Raji (cell line): ENCODE results near the gene WFDC12.

Source experiments
- POLR2A ChIP-seq: IDR thresholded peaks from 2 replicates; pipeline ENCODE4 v1.6.1; 2011; ENCODE audit warnings: low read depth, low read length, control low read depth; ENCODE audit not compliant: insufficient read depth

The WFDC12 gene

DNA sequence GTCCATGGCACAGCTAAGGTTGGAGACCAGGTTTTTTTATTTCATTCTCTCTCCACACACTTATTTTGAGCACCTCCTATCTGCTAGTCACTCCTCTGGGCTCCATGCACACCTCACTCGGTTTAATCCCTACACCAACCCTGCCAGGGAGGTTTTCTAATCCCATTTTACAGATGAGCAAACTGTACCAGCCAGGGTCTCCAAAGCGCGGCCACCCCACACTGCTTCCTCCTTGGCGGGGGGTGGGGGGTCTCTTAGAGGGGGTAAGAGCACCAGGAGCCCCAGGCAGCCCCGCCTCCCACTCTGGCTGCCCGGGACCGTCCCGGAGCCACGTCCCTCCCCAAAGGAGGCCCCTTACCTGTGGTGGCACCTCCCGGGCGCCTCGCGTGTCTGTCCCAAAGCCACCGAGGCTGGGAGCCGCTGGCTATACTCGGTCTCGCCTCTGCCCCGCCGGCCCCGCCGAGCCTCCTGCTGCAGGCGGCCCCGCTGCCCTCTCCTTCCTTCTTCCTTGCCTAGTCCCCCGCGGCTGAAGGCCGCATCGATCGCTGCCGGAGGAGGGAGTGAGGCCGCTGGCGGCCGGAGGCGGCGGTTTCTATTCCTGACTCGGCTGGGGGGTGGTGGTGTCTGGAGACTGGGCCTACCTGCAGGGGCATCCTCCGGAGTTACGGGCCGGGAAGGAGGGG, 23.6 kb downstream of the WFDC12 start, which contains the start of gene KCNS1:
KCNS1 (minus strand) TSS at position 565 of the 683 bp plus-strand sequence. CDS start 1,891 bp downstream, outside the sequence.
- TF ChIP-seq POLR2A: no peak

DNA sequence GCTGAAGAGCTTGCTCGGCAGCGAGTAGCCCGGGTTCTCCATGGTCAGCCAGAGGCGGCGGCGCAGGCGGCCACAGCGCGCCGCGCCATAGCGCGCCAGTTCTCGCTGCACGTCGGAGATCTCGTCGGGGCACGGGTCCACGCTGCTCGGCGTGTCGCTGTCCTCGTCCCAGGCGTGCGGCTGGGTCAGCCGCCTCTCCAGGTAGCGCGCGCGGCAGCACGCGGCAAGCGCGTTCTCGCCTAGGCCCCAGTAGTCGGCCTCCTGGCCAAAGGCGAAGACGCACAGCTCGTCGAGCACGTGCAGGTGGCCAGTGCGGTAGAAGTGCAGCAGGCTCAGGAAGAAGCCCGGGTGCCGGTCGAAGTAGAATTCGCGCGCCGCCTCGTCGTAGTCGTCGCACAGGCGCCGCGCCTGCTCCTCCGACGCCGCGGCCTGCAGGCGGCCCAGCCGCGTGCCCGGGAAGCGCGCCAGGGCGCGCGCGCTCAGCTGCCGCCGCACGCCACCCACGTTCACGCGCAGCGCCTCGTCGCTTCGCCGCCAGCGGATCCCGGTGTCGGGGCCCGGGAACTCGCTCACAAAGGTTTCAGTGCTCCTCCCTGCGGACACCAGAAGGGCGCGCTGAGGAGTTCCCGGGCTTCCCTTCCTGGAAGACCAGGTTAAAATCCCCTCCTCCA, 26.0 kb downstream of the WFDC12 start:
- no peak for TF ChIP-seq POLR2A

DNA sequence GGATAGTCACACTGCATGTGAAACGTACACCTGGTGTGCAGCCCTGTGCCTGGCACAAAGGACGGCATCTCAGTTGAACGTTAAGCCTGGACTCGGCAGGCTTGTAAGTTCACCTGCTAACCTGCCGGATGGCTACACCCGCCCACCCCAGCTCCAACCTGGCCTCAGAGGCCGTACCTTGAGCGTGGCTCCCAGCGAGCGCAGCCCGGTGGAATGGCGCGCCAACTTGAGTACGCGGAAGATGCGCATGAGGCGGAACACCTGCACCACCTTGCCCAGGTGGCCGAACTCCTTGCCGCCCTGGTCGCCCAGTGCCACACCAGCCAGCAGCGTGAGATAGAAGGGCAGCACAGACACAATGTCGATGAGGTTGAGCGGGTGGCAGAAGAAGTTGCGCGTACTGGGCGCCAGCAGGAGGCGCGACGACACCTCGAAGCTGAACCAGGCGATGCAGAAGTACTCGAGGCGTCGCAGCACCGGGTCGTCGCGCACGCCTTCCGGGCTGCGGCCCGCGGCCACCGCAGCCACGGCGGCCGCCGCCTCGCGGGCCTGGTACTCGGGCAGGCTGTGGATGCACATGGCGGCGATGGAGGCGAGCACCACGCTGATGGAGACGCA, 26.7 kb downstream of the WFDC12 start:
- no peak for TF ChIP-seq POLR2A

DNA sequence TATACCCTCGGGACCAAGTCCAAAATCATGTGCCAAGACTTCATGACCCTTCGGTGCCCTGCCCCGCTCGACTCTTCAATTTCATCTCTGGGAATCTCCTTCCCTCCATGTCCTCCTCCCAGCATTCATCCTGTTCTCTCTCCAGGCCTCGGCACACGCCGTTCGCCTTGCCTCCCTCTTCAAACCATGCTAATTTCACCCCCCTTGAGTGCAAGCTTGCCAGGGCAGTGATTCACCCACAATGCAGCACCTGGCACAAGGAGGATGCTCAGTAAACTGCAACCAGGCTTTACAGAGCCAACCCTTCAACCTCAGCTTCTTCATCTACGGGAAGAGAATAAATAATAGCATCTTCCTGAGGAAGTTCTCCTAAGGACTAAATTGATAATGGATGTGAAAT, 27.5 kb downstream of the WFDC12 start:
- TF ChIP-seq POLR2A: no peak

DNA sequence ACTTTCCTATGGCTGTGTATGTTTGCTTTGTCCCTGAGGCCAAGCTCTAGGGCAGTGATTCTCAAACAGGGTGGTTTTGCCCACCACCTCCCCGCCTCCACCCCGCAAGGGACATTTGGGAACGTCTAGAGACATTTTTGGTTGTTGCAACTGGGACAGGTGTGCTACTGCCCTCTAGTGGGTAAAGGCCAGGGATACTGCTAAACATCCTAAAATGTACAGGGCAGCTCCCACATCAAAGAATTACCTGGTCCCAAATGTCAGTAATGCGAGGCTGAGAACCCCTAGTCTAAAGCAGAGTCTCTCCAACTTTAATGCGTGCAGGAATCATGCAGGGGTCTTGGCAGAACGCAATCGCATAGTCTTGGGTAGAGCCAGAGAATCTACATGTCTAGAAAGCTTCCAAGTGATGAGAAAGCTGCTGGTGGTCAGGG, 28.4 kb downstream of the WFDC12 start:
- TF ChIP-seq POLR2A: no peak

DNA sequence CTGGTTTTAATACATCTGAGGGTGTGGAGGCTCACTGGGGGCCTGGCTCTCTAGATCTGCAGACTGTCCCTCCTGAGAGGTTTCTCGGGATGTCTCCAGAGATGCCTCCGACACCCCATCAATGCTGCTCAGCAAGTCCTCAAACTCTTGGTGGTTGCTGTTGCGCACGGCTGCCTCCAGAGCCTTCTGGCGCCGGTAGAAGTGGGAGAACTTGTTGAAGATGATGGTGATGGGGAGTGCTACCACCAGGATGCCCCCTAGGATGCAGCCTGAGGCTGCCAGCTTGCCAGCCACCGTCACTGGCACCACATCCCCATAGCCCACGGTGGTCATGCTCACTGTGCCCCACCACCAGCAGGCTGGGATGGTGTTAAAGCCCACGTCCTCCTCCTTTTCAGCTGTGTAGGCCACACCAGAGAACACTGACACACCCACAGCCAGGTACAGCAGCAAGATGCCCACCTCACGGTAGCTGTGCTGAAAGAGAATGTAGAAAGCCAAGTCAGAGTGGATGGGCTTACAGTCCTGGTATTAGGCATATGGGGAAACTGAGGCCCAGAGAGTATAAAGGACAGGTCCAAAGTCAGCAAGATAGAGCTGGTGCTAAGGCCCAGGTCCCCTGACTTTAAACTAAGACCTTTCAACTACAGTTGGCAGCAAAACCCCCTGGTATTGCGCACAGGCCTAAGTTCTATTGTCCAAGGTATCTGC, 29.2 kb downstream of the WFDC12 start:
- TF ChIP-seq POLR2A: no peak

DNA sequence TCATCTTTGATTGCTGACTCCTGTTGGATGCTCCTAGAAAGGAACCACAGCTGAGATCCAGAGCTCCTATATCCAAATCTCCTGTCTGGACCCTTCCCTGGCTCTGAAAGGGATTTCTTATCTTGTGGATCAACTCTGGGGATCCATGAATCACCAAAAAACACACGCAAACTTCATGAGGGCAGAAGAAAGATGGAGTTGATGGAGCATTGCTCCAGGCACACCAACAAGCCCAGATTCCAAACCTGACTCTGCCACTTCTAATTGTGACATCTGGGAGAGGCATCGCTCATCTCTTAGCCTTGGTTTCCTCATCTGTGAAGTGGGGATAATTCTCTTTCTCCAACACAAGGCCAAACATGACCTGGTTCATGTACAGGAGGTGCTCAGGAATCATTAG, 30.1 kb downstream of the WFDC12 start:
- no peak for TF ChIP-seq POLR2A

DNA sequence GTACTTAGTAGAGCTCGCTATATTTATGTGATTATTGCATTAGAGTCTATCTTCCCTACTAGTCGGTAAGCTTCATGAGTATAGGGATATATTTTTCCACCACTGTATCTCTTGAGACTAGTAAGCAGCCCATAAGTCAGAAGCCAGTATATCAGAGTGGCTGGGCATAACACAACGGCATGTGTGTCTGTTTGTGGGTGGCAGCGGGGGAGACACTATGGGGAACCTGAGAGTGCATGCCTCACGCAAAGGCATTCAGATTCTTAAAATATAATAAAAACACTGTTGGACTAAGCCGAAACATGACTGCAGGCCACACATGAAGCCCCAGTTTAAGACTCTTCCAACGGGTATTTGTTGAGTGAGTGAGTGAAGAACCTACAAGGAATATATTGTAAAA, 31.4 kb downstream of the WFDC12 start:
- TF ChIP-seq POLR2A: no peak

DNA sequence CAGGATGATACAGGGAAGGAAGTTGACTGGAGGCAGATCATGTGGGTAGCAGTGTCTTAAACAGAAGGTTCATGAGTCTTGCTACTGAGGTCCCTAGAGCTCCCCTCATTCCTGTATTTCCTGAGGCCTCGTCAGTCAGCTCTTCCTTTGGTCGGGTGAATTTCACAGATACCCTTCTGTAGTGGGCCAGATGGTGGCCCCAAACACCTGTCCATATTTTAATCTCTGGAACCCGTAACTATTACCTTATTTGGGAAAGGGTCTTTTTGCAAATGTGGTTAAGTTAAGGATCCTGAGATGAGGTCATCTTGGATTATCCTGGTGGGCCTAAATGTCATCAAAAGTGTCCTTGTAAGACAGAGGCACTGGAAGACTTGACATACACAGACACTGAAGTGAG, 32.9 kb downstream of the WFDC12 start:
- TF ChIP-seq POLR2A: no peak

DNA sequence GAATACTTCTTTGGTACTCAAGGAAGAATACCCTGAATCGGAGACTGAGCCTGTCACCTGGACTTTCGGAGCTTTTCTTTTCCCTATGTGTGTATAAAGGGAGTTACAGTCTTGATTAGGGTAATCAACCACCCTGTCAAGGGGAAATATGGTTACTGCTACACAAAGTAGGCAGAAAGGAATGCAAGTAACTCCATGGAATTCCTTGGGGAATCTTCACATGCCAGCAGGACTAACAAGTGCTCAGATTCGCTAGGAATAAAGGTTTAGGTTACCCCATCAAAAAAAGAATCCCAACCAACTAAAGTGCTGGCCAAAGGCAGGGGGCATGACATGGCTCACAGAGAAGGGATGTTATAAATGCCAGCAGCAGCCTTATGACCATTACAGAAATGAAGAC, 33.8 kb downstream of the WFDC12 start:
- no peak for TF ChIP-seq POLR2A

DNA sequence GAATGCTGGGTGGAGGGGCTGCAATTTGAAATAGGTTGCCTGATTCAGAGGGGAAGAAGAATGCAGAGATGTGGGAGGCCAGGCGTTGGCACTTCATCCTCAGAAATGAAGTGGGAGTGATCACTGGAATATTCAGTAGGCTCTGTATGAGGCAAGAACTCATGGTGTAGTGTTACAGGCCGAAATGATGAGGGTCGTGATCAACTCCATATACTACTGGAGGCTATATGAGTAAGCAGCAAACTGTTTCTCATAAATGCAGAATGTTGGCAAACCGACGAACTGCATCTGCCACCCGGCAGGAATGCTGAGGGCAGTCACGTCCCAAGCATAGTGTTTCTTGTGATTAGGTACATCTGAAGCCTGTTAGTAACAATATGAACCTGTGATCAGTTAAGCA, 36.0 kb downstream of the WFDC12 start:
- TF ChIP-seq POLR2A: no peak

DNA sequence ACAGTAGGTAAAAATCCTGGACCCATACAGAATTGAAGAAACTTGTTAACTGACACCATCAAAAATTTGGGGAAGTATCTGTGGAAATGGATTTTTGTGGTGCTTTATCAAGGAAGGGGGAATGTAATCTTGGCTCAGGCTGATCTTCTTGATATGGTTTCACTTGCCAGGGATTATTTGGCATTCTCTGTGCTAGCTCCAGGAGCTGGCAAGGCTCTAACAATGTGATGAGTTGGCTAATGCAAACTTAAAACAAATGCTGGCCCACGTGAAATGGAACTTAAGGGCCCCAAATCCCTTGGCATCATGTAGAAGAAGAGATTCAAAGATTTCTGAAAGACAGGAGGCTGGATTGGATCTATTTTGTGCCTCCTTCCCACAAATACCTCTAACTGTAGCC, 36.5 kb downstream of the WFDC12 start:
- no peak for TF ChIP-seq POLR2A

DNA sequence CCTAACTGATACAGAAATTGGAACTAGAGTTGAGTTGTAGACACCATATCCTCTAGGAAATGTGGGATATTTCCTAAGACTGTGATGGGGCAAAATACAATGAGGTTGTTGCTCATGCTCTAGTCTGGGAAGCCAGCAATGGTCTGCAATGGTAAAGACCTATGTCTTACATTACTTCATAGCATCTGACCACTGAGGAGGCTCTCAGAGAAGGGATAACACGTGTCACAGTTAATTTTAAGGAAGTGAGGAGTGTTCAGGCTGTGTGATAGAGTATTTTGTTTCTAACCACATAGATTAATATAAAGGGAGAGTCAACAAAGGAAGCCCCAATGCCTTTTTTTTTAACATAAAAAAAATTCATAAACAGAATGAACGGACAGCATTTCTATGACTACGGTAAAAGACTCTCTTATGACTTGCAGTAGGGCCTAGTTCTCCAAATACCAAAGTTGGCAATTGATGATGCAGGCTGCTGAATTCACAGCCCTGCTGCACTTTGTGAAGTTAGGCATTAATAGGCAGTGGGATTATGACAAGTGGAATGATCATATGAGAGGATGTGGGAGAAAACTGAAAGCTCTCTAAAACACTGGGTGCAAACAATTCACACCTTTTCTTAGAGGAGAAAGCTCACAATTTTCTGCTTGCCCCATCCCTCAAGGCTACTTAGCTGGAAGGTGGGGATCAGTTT, 37.0 kb downstream of the WFDC12 start:
- TF ChIP-seq POLR2A: no peak

DNA sequence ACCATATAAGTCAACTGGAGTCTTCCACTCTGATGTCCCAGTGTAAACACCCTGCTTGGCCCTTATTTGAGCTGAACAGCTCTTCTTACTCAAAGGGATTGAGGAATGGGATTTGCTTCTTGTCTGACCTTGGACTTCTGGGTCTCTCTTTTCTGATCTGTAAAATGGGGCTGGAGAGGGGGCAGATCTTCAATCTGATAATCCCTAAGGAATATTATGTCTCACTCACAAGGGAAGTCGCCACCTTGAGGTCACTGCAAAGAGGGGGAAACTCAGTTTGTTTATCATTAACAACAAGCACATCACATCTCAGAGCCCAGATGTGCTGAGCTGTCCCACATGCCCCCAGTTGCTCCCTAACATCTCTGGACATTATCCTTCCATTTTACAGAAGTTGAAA, 38.4 kb downstream of the WFDC12 start:
- no peak for TF ChIP-seq POLR2A

DNA sequence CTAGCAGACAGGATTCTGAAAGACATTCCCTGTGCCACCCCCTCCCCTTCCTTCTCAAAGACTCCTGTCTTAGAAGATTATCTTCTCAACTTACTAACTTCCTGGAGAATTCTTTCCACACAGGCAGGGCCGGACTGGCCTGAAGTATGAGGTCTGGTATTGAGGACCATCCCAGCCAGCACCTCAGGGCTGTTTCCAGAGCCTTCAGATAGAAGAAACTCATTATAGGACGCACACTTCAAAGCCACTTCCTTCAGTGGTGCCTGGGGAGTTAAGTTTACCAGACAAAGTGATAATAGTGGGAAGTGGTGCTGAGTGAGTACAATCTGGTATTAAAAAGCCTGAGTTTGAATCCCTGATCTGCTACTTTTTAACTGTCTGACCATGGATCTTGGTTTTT, 39.0 kb downstream of the WFDC12 start:
- TF ChIP-seq POLR2A: no peak
